NB4 (cell line): ENCODE data around the gene PITPNM3.

Source experiments
- POLR2A ChIP-seq: IDR thresholded peaks from 2 replicates; pipeline ENCODE4 v1.6.1; 2011; ENCODE audit warnings: mild to moderate bottlenecking; ENCODE audit not compliant: insufficient read length; ENCODE audit errors: extremely low read depth
- TF ChIP-seq, protein P1 (sequence below): IDR thresholded peaks from one replicate; pipeline ENCODE4 v1.5.1; 2012; ENCODE audit warnings: low read depth, low read length

DNA sequence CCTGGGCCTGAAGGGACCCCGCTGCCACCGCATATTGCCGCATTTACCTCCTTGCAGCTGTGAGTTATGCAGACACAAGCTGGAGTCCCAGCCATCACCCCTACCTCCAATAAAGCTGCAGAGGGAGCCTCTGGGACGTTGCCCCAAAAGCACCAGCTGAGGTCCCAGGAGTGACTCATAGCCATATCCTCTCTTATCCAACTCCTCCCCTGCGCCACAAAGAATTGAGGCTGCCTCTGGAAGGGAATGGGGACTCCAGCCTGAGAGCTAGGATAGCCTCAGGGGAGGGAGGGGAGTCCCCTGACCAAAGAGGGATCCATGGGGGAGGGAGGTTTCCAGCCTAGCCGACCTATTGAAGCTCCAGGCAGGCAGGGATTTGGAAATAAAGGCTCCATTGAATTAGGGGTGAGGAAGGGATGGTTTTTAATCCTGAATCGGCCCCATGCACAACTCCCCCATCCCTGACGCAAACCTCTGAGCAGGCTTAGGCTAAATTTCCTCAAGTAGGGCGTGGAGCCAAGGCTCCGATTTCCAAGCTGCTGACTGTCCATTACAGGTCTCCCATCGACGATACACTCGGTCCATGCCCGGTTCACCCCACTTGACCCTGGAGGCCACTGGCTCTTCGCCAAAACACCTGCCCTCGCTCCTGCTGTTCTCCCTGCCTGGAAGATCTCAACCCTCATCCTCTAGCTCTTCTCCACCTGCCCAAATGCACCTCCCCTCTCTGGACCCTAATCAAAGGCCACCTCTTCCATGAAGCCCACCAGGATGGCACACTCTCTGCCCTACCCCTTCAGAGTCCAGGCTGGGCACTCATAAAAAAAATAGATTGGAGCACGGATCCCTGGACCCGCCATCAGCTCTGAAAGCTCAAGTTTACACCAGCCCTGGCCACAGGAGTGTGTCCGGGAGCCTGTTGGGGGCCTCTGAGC lies 84.6 kb downstream of the PITPNM3 start:
- TF ChIP-seq POLR2A = no peak
- TF ChIP-seq, protein P1, sequence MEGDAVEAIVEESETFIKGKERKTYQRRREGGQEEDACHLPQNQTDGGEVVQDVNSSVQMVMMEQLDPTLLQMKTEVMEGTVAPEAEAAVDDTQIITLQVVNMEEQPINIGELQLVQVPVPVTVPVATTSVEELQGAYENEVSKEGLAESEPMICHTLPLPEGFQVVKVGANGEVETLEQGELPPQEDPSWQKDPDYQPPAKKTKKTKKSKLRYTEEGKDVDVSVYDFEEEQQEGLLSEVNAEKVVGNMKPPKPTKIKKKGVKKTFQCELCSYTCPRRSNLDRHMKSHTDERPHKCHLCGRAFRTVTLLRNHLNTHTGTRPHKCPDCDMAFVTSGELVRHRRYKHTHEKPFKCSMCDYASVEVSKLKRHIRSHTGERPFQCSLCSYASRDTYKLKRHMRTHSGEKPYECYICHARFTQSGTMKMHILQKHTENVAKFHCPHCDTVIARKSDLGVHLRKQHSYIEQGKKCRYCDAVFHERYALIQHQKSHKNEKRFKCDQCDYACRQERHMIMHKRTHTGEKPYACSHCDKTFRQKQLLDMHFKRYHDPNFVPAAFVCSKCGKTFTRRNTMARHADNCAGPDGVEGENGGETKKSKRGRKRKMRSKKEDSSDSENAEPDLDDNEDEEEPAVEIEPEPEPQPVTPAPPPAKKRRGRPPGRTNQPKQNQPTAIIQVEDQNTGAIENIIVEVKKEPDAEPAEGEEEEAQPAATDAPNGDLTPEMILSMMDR = no peak
